Liver (tissue), 3 donors: ENCODE measurements around the gene IGF2BP1.

Source experiments
- ATF3 ChIP-seq: IDR thresholded peaks from 2 replicates; pipeline ENCODE4 v1.6.1; 2016; ENCODE audit warnings: antibody characterized with exemption
- FOXA1 ChIP-seq: IDR thresholded peaks from 2 replicates; pipeline ENCODE4 v1.6.1; 2016; ENCODE audit warnings: antibody characterized with exemption
- JUND ChIP-seq, 2 donors: IDR thresholded peaks; 2 replicates each; pipeline ENCODE4 v1.6.1; 2016; ENCODE audit warnings: antibody characterized with exemption in 2 of 2
- RAD21 ChIP-seq, 2 donors: IDR thresholded peaks; 2 replicates each; pipeline ENCODE4 v1.6.1; 2016; ENCODE audit warnings: antibody characterized with exemption in 2 of 2, mild to moderate bottlenecking in 2 of 2
- TF ChIP-seq, protein P1 (sequence below): fragments of 150-350 bp; IDR thresholded peaks from 2 replicates; pipeline ENCODE4 v1.5.1; 2017; ENCODE audit warnings: improper control_type of control experiment, low read depth, low read length; ENCODE audit not compliant: missing input control
- TF ChIP-seq, protein P2 (sequence below): IDR thresholded peaks from 2 replicates; pipeline ENCODE4 v1.6.1; 2016; ENCODE audit warnings: antibody characterized with exemption
- donor health status: healthy.
- donor health status: healthy.

DNA sequence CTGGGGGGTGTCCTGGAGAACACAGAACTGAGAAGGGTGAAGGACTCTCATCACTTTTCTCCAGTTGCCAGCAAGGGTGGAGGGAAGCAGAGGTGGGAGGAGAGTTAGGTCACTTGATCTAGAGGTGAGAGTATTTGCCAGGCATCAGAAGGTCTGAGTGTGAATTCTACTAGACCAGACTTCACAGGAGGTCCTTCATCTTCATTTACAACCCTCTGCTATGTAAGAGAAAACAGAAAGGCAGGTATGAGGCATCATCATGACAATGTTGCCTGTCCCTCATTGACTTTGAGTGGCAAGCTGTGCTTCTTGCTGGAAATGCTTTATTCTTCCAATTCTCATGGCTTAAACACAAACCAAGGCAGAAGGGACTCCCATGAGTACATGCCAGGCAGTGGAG is 89.5 kb downstream of the IGF2BP1 start:
- no peak for TF ChIP-seq RAD21 (IDR thresholded peaks at IDR 0.05)
- TF ChIP-seq JUND (IDR thresholded peaks at IDR 0.05) = no peak
- TF ChIP-seq, protein P1, sequence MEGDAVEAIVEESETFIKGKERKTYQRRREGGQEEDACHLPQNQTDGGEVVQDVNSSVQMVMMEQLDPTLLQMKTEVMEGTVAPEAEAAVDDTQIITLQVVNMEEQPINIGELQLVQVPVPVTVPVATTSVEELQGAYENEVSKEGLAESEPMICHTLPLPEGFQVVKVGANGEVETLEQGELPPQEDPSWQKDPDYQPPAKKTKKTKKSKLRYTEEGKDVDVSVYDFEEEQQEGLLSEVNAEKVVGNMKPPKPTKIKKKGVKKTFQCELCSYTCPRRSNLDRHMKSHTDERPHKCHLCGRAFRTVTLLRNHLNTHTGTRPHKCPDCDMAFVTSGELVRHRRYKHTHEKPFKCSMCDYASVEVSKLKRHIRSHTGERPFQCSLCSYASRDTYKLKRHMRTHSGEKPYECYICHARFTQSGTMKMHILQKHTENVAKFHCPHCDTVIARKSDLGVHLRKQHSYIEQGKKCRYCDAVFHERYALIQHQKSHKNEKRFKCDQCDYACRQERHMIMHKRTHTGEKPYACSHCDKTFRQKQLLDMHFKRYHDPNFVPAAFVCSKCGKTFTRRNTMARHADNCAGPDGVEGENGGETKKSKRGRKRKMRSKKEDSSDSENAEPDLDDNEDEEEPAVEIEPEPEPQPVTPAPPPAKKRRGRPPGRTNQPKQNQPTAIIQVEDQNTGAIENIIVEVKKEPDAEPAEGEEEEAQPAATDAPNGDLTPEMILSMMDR = no peak
- TF ChIP-seq, protein P2, sequence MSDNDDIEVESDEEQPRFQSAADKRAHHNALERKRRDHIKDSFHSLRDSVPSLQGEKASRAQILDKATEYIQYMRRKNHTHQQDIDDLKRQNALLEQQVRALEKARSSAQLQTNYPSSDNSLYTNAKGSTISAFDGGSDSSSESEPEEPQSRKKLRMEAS = no peak
- TF ChIP-seq ATF3 = no peak
- TF ChIP-seq FOXA1 = no peak
